ENCODE results near the gene TMC7. TPM values are rescaled to one million over a fixed set of nuclear protein-coding genes. Genes with fewer than 3 reads are reported as not detected.

Gene TMC7
- total and polyA plus RNA-seq, 2 experiments from 2014 or later, result 1.7 to 2.4 TPM

GRCh38 chr16:19092653-19093410, 109.1 kb downstream of the TMC7 start:
- Histone ChIP-seq H3K4me2 (no peak overlapping the region), H3K27ac (ENCODE audit: low read depth) (no peak overlapping the region), H3K27me3 (ENCODE audit: insufficient read depth) (no peaks in the 10 kb centered on the region), H3K79me2 (replicated peaks; ENCODE audit: insufficient read depth) (no peaks in the 10 kb centered on the region), H3K9me2 (ENCODE audit: insufficient read depth) (0 out of 2 replicates have a peak, but pooled peaks cover 3% of the 10 kb centered on the region), H2AFZ (no peak overlapping the region), H3K4me1 (ENCODE audit: insufficient read depth) (no peaks in the 10 kb centered on the region), H4K20me1 (replicated peaks; ENCODE audit: insufficient read depth) (no peaks in the 10 kb centered on the region), H3K4me3 (no peak overlapping the region), H3K36me3 (ENCODE audit: insufficient read depth) (no peaks in the 10 kb centered on the region), H3F3A (replicated peaks; ENCODE audit: low read depth) (no peaks in the 10 kb centered on the region)
- TF ChIP-seq EZH2phosphoT487 (IDR thresholded peaks at IDR 0.05; ENCODE audit: unreplicated experiment), result no peak
- no peak for TF ChIP-seq EZH2 (IDR thresholded peaks at IDR 0.05; ENCODE audit: low read depth, unreplicated experiment)
- no peak for TF ChIP-seq ZNF114 (CRISPR knock-in tag; IDR thresholded peaks at IDR 0.05)
- TF ChIP-seq, protein P1, sequence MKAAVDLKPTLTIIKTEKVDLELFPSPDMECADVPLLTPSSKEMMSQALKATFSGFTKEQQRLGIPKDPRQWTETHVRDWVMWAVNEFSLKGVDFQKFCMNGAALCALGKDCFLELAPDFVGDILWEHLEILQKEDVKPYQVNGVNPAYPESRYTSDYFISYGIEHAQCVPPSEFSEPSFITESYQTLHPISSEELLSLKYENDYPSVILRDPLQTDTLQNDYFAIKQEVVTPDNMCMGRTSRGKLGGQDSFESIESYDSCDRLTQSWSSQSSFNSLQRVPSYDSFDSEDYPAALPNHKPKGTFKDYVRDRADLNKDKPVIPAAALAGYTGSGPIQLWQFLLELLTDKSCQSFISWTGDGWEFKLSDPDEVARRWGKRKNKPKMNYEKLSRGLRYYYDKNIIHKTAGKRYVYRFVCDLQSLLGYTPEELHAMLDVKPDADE (IDR thresholded peaks at IDR 0.05), result no peak
- TF ChIP-seq STAT1 (IDR thresholded peaks at IDR 0.05; ENCODE audit: unreplicated experiment), result no peak
- TF ChIP-seq NANOG (IDR thresholded peaks at IDR 0.05; ENCODE audit: borderline replicate concordance), result no peak
- no peak for DNase-seq (ENCODE audit: low spot score)
- Mint-ChIP-seq H3K36me3 (ENCODE audit: low read depth) (peaks cover under 1% of the 10 kb centered on the region; the same call in 1 of the 3 replicates), H3K27me3 (ENCODE audit: insufficient read depth, low read depth, poor library complexity) (peaks cover 6% of the 10 kb centered on the region), H3K27ac (no peak overlapping the region), H3K4me1 (no peaks in the 10 kb centered on the region; the same call in 2 of the 3 replicates), H3K9me3 (peaks cover 8% of the 10 kb centered on the region; the same call in 2 of the 3 replicates), H3K4me3 (no peak overlapping the region)
- no peak for ATAC-seq

- Mint-ChIP-seq H3K27me3 (ENCODE audit: insufficient read depth, low read depth, poor library complexity) (peaks cover 6% of the 10 kb centered on the region), H3K9me3 (peaks cover 12% of the 10 kb centered on the region; the same call in 2 of the 3 replicates), H3K27ac (peak overlapping the region; percentile 18), H3K36me3 (ENCODE audit: low read depth) (peaks cover 2% of the 10 kb centered on the region; the same call in 1 of the 3 replicates), H3K4me1 (no peaks in the 10 kb centered on the region; the same call in 2 of the 3 replicates), H3K4me3 (no peak overlapping the region)
- Histone ChIP-seq H3K27me3 (ENCODE audit: insufficient read depth) (no peaks in the 10 kb centered on the region), H3K9me2 (ENCODE audit: insufficient read depth) (0 out of 2 replicates have a peak, but pooled peaks cover 3% of the 10 kb centered on the region), H3K4me3 (no peak overlapping the region), H4K20me1 (replicated peaks; ENCODE audit: insufficient read depth) (no peaks in the 10 kb centered on the region), H3K36me3 (ENCODE audit: insufficient read depth) (no peaks in the 10 kb centered on the region), H3K27ac (ENCODE audit: low read depth) (no peak overlapping the region), H3K79me2 (replicated peaks; ENCODE audit: insufficient read depth) (no peaks in the 10 kb centered on the region), H3K4me2 (no peak overlapping the region), H3F3A (replicated peaks; ENCODE audit: low read depth) (no peaks in the 10 kb centered on the region), H2AFZ (peak overlapping the region; percentile 63), H3K4me1 (ENCODE audit: insufficient read depth) (no peaks in the 10 kb centered on the region)
- ATAC-seq (no peak), DNase-seq (ENCODE audit: low spot score) (no peak)
- no peak for TF ChIP-seq EZH2 (IDR thresholded peaks at IDR 0.05; ENCODE audit: low read depth, unreplicated experiment)
- no peak for TF ChIP-seq NANOG (IDR thresholded peaks at IDR 0.05; ENCODE audit: borderline replicate concordance)
- TF ChIP-seq, protein P2, sequence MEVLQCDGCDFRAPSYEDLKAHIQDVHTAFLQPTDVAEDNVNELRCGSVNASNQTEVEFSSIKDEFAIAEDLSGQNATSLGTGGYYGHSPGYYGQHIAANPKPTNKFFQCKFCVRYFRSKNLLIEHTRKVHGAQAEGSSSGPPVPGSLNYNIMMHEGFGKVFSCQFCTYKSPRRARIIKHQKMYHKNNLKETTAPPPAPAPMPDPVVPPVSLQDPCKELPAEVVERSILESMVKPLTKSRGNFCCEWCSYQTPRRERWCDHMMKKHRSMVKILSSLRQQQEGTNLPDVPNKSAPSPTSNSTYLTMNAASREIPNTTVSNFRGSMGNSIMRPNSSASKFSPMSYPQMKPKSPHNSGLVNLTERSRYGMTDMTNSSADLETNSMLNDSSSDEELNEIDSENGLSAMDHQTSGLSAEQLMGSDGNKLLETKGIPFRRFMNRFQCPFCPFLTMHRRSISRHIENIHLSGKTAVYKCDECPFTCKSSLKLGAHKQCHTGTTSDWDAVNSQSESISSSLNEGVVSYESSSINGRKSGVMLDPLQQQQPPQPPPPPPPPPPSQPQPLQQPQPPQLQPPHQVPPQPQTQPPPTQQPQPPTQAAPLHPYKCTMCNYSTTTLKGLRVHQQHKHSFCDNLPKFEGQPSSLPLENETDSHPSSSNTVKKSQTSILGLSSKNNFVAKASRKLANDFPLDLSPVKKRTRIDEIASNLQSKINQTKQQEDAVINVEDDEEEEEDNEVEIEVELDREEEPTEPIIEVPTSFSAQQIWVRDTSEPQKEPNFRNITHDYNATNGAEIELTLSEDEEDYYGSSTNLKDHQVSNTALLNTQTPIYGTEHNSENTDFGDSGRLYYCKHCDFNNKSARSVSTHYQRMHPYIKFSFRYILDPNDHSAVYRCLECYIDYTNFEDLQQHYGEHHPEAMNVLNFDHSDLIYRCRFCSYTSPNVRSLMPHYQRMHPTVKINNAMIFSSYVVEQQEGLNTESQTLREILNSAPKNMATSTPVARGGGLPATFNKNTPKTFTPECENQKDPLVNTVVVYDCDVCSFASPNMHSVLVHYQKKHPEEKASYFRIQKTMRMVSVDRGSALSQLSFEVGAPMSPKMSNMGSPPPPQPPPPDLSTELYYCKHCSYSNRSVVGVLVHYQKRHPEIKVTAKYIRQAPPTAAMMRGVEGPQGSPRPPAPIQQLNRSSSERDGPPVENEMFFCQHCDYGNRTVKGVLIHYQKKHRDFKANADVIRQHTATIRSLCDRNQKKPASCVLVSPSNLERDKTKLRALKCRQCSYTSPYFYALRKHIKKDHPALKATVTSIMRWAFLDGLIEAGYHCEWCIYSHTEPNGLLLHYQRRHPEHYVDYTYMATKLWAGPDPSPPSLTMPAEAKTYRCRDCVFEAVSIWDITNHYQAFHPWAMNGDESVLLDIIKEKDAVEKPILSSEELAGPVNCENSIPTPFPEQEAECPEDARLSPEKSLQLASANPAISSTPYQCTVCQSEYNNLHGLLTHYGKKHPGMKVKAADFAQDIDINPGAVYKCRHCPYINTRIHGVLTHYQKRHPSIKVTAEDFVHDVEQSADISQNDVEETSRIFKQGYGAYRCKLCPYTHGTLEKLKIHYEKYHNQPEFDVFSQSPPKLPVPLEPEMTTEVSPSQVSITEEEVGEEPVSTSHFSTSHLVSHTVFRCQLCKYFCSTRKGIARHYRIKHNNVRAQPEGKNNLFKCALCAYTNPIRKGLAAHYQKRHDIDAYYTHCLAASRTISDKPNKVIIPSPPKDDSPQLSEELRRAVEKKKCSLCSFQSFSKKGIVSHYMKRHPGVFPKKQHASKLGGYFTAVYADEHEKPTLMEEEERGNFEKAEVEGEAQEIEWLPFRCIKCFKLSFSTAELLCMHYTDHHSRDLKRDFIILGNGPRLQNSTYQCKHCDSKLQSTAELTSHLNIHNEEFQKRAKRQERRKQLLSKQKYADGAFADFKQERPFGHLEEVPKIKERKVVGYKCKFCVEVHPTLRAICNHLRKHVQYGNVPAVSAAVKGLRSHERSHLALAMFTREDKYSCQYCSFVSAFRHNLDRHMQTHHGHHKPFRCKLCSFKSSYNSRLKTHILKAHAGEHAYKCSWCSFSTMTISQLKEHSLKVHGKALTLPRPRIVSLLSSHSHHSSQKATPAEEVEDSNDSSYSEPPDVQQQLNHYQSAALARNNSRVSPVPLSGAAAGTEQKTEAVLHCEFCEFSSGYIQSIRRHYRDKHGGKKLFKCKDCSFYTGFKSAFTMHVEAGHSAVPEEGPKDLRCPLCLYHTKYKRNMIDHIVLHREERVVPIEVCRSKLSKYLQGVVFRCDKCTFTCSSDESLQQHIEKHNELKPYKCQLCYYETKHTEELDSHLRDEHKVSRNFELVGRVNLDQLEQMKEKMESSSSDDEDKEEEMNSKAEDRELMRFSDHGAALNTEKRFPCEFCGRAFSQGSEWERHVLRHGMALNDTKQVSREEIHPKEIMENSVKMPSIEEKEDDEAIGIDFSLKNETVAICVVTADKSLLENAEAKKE (CRISPR knock-in tag; IDR thresholded peaks at IDR 0.05), result no peak
These were observed 110.2 kb downstream of the TMC7 start for GRCh38 chr16:19093631-19094541.

Data from GM23338 (cell line).